ENCODE data around the gene WARS2. TPM values are rescaled to one million over a fixed set of nuclear protein-coding genes. Genes with fewer than 3 reads are reported as not detected.

WARS2 gene
- total RNA-seq, 1 donor from 2014 or later = 8.9 TPM

DNA sequence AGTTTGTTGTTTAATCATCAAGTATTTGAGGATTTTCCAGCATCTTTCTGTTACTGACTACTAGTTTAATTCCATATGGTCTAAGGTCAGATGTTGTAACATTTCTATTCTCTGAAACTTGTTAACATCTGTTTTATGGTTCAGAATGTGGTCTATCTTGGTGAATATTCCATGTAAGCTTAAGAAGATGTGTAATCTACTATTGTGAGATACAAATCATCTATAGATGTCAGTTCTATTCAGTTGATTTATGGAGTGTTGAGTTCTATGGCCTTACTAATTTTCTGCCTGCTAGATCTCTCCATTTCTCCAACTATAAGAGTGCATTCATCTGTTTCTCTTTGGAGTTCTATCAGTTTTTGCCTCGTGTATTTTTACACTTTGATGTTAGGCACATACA, 31.5 kb downstream of the WARS2 start:
- DNase-seq = no peak
- H3K36me3 ChIP-seq = no peaks in the 10 kb centered on the region
- intact Hi-C loops (cut with DNase I) = no loop called here

DNA sequence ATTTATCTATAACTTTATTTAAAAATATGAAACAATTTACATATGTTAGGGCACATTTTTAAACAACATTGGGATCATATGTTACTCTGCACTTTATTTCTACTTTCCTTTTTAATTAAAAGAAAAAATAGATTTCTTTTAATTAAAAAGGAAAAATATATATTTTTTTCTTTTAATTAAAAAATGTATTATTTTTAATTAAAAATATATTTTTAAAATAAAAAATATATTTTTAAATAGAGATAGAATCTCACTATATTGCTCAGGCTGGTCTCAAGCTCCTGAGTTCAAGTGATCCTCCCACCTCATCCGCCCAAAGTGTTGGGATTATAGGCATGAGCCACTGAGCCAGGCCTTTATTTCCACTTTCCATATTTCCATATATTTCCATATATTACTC, 36.7 kb downstream of the WARS2 start:
- H3K27me3 ChIP-seq (ENCODE audit: low read depth) = no peaks in the 10 kb centered on the region
- intact Hi-C loops (cut with DNase I) = no loop called here
- no peak overlapping the region for H3K27ac ChIP-seq
- H3K36me3 ChIP-seq = no peaks in the 10 kb centered on the region
- no peak for DNase-seq
- TF ChIP-seq, protein P1, sequence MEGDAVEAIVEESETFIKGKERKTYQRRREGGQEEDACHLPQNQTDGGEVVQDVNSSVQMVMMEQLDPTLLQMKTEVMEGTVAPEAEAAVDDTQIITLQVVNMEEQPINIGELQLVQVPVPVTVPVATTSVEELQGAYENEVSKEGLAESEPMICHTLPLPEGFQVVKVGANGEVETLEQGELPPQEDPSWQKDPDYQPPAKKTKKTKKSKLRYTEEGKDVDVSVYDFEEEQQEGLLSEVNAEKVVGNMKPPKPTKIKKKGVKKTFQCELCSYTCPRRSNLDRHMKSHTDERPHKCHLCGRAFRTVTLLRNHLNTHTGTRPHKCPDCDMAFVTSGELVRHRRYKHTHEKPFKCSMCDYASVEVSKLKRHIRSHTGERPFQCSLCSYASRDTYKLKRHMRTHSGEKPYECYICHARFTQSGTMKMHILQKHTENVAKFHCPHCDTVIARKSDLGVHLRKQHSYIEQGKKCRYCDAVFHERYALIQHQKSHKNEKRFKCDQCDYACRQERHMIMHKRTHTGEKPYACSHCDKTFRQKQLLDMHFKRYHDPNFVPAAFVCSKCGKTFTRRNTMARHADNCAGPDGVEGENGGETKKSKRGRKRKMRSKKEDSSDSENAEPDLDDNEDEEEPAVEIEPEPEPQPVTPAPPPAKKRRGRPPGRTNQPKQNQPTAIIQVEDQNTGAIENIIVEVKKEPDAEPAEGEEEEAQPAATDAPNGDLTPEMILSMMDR (IDR thresholded peaks at IDR 0.05) = no peak
- H3K9me3 ChIP-seq = no peaks in the 10 kb centered on the region
- no peaks in the 10 kb centered on the region for H3K4me1 ChIP-seq
- ATAC-seq = no peak
- no peak overlapping the region for H3K4me3 ChIP-seq

More for the DNA sequence above, 31.5 kb downstream of the WARS2 start:
- Histone ChIP-seq H3K9me3 (no peaks in the 10 kb centered on the region), H3K4me3 (no peak overlapping the region), H3K27ac (no peak overlapping the region), H3K27me3 (ENCODE audit: low read depth) (no peaks in the 10 kb centered on the region), H3K4me1 (no peaks in the 10 kb centered on the region)
- no peak for ATAC-seq
- TF ChIP-seq, protein P1 (IDR thresholded peaks at IDR 0.05) = no peak

DNA sequence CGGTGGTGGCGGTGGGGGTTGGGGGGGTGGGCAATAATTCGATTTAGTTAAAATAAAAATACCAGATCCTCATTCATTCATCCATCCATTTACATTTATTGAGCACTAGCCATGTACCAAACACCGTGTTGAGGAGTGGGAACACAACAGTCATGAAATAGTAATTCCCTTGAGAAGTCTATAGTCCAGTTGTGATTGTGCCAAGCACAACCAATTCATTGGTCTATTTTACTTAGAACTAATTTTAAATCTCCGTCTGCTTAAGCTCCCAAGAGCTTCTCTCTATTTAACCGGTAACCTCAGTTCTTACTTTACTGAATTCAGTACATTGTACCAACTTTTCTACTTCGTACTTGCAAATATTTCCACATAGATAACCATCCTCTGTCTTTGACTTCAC, 38.4 kb downstream of the WARS2 start:
- Histone ChIP-seq H3K27me3 (ENCODE audit: low read depth) (no peaks in the 10 kb centered on the region), H3K36me3 (no peaks in the 10 kb centered on the region), H3K4me1 (no peaks in the 10 kb centered on the region), H3K27ac (no peak overlapping the region), H3K9me3 (no peaks in the 10 kb centered on the region), H3K4me3 (no peak overlapping the region)
- intact Hi-C loops (cut with DNase I) = no loop called here
- ATAC-seq = no peak
- TF ChIP-seq, protein P1 (IDR thresholded peaks at IDR 0.05) = no peak
- DNase-seq = no peak

DNA sequence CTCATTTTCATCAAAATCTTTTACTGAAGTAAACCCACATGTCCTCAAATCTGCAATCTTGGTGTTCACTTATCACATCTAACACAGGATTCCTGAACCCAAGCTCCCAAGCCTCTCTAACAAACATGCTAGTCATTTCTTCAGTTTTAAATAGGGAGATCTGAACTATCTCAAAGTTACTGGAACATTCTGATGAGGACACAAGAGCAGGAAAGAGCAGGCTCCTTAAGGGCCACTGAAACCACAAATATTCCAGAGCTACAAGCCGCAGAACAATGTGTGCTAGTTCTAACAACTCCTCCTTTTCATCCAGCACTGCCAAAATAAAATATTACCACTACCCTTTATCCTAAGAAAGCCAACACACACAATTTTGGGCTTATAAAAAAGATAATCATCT, 38.9 kb downstream of the WARS2 start:
- intact Hi-C loops (cut with DNase I) = no loop called here
- H3K4me1 ChIP-seq = no peaks in the 10 kb centered on the region
- no peaks in the 10 kb centered on the region for H3K9me3 ChIP-seq
- DNase-seq (no peak), ATAC-seq (peak; percentile 79 to 90)
- no peaks in the 10 kb centered on the region for H3K36me3 ChIP-seq
- H3K4me3 ChIP-seq = no peak overlapping the region
- TF ChIP-seq, protein P1 (IDR thresholded peaks at IDR 0.05) = no peak
- no peaks in the 10 kb centered on the region for H3K27me3 ChIP-seq (ENCODE audit: low read depth)
- no peak overlapping the region for H3K27ac ChIP-seq

DNA sequence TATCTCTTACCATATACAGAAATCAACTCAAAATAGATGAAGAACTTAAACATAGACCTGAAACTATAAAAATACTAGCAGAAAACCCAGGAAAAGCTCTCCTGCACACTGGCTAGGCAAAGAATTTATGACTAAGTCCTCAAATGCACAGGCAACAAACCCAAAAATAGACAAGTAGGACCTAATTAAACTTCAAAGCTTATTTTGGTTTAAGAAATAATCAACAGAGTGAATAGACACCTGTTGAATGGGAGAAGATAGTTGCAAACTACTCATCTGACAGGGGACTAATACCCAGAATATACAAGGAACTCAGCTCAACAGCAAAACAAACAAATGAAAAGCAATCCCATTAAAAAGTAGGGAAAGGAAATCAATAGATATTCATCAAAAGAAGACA, 40.7 kb downstream of the WARS2 start:
- H3K27me3 ChIP-seq (ENCODE audit: low read depth) = no peaks in the 10 kb centered on the region
- H3K36me3 ChIP-seq = no peaks in the 10 kb centered on the region
- TF ChIP-seq, protein P1 (IDR thresholded peaks at IDR 0.05) = no peak
- no peaks in the 10 kb centered on the region for H3K9me3 ChIP-seq
- DNase-seq (no peak), ATAC-seq (no peak)
- intact Hi-C loops (cut with DNase I) = no loop called here
- no peak overlapping the region for H3K4me3 ChIP-seq
- H3K4me1 ChIP-seq = no peaks in the 10 kb centered on the region
- no peak overlapping the region for H3K27ac ChIP-seq

DNA sequence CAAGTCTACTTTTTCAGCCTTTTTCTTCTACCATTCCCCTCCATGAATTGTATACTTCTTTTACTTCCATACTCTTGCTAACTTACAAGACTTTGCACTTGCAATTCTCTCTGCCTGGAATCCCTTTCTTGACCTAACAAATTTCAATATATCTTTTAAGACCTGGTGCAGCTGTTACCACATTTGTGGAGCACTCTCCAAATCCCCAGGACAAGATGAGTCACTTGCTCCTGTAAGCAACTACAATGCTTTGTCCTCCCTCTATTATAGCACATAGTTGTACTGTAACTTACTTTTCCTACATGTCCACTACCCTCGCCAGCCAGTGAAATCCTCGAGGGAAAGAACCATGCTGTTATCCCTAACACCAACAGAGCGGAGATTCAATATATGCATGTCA, 43.1 kb downstream of the WARS2 start:
- no peaks in the 10 kb centered on the region for H3K36me3 ChIP-seq
- no peaks in the 10 kb centered on the region for H3K9me3 ChIP-seq
- H3K27me3 ChIP-seq (ENCODE audit: low read depth) = no peaks in the 10 kb centered on the region
- ATAC-seq (no peak), DNase-seq (no peak)
- TF ChIP-seq, protein P1 (IDR thresholded peaks at IDR 0.05) = no peak
- intact Hi-C loops (cut with DNase I) = no loop called here
- H3K4me1 ChIP-seq = no peaks in the 10 kb centered on the region
- H3K27ac ChIP-seq = no peak overlapping the region
- no peak overlapping the region for H3K4me3 ChIP-seq

Measured in lower lobe of right lung (tissue), 2 donors.